ENCODE results near the gene ALDH1L1.

Gene ALDH1L1

DNA sequence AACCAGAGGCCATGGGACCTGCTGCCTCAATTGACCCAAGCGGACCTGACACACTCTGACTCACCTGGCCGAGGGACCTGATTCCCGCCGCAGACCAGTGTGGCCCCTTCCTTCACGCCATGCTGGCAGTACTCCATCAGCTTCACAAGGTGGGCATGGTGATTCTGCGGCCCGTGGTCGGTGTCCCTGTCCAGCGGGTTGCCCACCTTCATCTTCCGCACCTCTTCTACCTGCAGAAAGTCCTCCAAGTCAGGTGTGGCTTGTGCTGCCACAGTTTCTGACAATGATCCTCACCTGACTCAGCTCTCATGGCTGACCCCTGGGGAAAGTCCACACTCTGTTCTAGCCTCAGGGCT lies 70.5 kb downstream of the ALDH1L1 start:
- ChIA-PET POLR2A (no interaction called here), CTCF (no interaction called here)
- H3K4me1 ChIP-seq (ENCODE audit: control extremely low read depth in 1 of 4, control insufficient read depth in 4 of 4, insufficient read depth in 4 of 4, low read length in 3 of 4), result no peaks in the 10 kb centered on the region
- no peaks in the 10 kb centered on the region for H3K27me3 ChIP-seq (replicated peaks in 2 of 5; ENCODE audit: control insufficient read depth in 4 of 5, insufficient read depth in 5 of 5, low read length in 4 of 5)
- H3K36me3 ChIP-seq (ENCODE audit: control insufficient read depth in 4 of 4, insufficient read depth in 4 of 4, low read length in 3 of 4), result no peaks in the 10 kb centered on the region
- no peak for DNase-seq
- no peaks in the 10 kb centered on the region for H3K9me3 ChIP-seq (ENCODE audit: control extremely low read depth in 1 of 5, control insufficient read depth in 4 of 5, insufficient read depth in 2 of 5, low read depth in 1 of 5, low read length in 4 of 5)
- no peak overlapping the region for H3K4me3 ChIP-seq (ENCODE audit: control insufficient read depth in 1 of 7, extremely low read depth in 1 of 7, insufficient read depth in 4 of 7, low read depth in 2 of 7, low read length in 6 of 7)
- 96% methylated on average over 10 of the region's 10 CpGs for WGBS (ENCODE audit: insufficient coverage)
- no peak overlapping the region for H3K27ac ChIP-seq (ENCODE audit: insufficient read depth in 1 of 2, low read depth in 1 of 2, low read length in 2 of 2, poor library complexity in 1 of 2, severe bottlenecking in 2 of 2)

DNA sequence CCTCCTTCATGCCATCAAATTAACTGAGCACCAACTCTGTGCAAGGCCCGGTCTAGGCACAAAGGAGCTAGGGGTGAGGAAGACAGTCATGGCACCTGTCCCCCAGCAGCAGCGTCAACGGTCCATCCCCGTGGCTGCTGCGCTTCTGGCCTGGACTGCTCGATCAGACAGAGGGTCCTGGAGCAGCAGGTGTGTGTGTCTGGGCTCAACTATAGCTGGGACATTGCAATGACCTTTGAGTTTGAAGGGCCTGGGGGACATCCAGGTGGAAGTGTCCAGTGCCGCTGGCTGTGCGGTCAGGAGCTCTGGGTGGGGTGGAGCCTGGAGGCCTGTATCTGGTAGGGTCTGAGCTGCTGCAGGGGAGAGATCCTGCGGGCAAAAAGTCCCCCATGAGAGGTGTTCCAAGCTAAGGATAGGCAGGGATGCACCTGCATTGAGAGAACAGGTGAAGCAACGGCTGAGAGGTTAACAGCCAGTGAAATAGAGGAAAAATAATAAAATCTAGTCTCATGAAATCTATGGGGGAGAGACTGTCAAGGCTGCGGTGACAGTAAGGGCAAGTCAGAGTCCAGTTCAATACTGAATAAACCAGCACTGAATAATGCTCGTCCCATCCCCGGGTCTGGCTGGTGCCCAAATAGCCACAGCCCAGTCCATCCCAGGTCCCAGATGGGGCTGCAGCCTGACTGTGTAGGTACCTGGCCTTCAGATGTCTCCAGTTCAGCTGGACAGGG lies 71.1 kb downstream of the ALDH1L1 start:
- no peaks in the 10 kb centered on the region for H3K27me3 ChIP-seq (replicated peaks in 2 of 5; ENCODE audit: control insufficient read depth in 4 of 5, insufficient read depth in 5 of 5, low read length in 4 of 5)
- no peaks in the 10 kb centered on the region for H3K36me3 ChIP-seq (ENCODE audit: control insufficient read depth in 4 of 4, insufficient read depth in 4 of 4, low read length in 3 of 4)
- no peak overlapping the region for H3K27ac ChIP-seq (ENCODE audit: insufficient read depth in 1 of 2, low read depth in 1 of 2, low read length in 2 of 2, poor library complexity in 1 of 2, severe bottlenecking in 2 of 2)
- H3K4me1 ChIP-seq (ENCODE audit: control extremely low read depth in 1 of 4, control insufficient read depth in 4 of 4, insufficient read depth in 4 of 4, low read length in 3 of 4), result no peaks in the 10 kb centered on the region
- WGBS (ENCODE audit: insufficient coverage), result 96% methylated on average over 13 of the region's 13 CpGs
- ChIA-PET POLR2A (no interaction called here), CTCF (no interaction called here)
- no peaks in the 10 kb centered on the region for H3K9me3 ChIP-seq (ENCODE audit: control extremely low read depth in 1 of 5, control insufficient read depth in 4 of 5, insufficient read depth in 2 of 5, low read depth in 1 of 5, low read length in 4 of 5)
- no peak overlapping the region for H3K4me3 ChIP-seq (ENCODE audit: control insufficient read depth in 1 of 7, extremely low read depth in 1 of 7, insufficient read depth in 4 of 7, low read depth in 2 of 7, low read length in 6 of 7)
- DNase-seq, result no peak

DNA sequence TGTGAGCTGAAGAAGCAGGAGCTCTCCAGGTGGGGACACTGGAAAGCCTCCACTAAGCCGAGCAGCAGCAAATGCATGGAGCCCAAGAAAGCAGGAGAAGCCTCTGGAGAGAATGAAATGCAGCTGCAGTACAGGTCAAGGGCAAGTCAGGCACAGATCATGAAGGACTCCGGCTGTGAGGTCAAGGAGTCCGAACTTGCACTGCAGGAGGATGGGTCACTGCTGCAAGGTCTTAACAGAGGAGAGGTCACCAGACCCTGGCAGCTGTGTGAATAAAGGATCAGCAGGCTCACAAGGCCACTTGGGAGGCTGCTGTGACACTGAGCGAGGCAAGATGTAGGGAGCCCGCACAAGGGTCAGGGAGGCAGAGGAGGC lies 71.7 kb downstream of the ALDH1L1 start:
- ChIA-PET CTCF (interaction anchor here (1.4 kb wide), 1 partner anchor 8 kb away, joined by 3 read pairs; no protein-coding TSS in a partner anchor), POLR2A (no interaction called here)
- WGBS (ENCODE audit: insufficient coverage), result 96% methylated on average over 5 of the region's 5 CpGs
- no peaks in the 10 kb centered on the region for H3K9me3 ChIP-seq (ENCODE audit: control extremely low read depth in 1 of 5, control insufficient read depth in 4 of 5, insufficient read depth in 2 of 5, low read depth in 1 of 5, low read length in 4 of 5)
- no peaks in the 10 kb centered on the region for H3K27me3 ChIP-seq (replicated peaks in 2 of 5; ENCODE audit: control insufficient read depth in 4 of 5, insufficient read depth in 5 of 5, low read length in 4 of 5)
- H3K27ac ChIP-seq (ENCODE audit: insufficient read depth in 1 of 2, low read depth in 1 of 2, low read length in 2 of 2, poor library complexity in 1 of 2, severe bottlenecking in 2 of 2), result no peak overlapping the region
- no peak for DNase-seq
- H3K4me1 ChIP-seq (ENCODE audit: control extremely low read depth in 1 of 4, control insufficient read depth in 4 of 4, insufficient read depth in 4 of 4, low read length in 3 of 4), result no peaks in the 10 kb centered on the region
- H3K4me3 ChIP-seq (ENCODE audit: control insufficient read depth in 1 of 7, extremely low read depth in 1 of 7, insufficient read depth in 4 of 7, low read depth in 2 of 7, low read length in 6 of 7), result no peak overlapping the region
- H3K36me3 ChIP-seq (ENCODE audit: control insufficient read depth in 4 of 4, insufficient read depth in 4 of 4, low read length in 3 of 4), result no peaks in the 10 kb centered on the region

- no peak overlapping the region for H3K4me3 ChIP-seq (ENCODE audit: control insufficient read depth in 1 of 7, extremely low read depth in 1 of 7, insufficient read depth in 4 of 7, low read depth in 2 of 7, low read length in 6 of 7)
- no peaks in the 10 kb centered on the region for H3K36me3 ChIP-seq (ENCODE audit: control insufficient read depth in 4 of 4, insufficient read depth in 4 of 4, low read length in 3 of 4)
- H3K4me1 ChIP-seq (ENCODE audit: control extremely low read depth in 1 of 4, control insufficient read depth in 4 of 4, insufficient read depth in 4 of 4, low read length in 3 of 4), result no peaks in the 10 kb centered on the region
- H3K9me3 ChIP-seq (ENCODE audit: control extremely low read depth in 1 of 5, control insufficient read depth in 4 of 5, insufficient read depth in 2 of 5, low read depth in 1 of 5, low read length in 4 of 5), result no peaks in the 10 kb centered on the region
- ChIA-PET POLR2A (no interaction called here), CTCF (interaction anchor here (1.4 kb wide), 1 partner anchor 9 kb away, joined by 3 read pairs; no protein-coding TSS in a partner anchor)
- 100% methylated on average over 8 of the region's 8 CpGs for WGBS (ENCODE audit: insufficient coverage)
- DNase-seq, result no peak
- no peaks in the 10 kb centered on the region for H3K27me3 ChIP-seq (replicated peaks in 2 of 5; ENCODE audit: control insufficient read depth in 4 of 5, insufficient read depth in 5 of 5, low read length in 4 of 5)
- H3K27ac ChIP-seq (ENCODE audit: insufficient read depth in 1 of 2, low read depth in 1 of 2, low read length in 2 of 2, poor library complexity in 1 of 2, severe bottlenecking in 2 of 2), result no peak overlapping the region
These were observed 72.3 kb downstream of the ALDH1L1 start for GRCh38 chr3:126107957-126108675.

DNA sequence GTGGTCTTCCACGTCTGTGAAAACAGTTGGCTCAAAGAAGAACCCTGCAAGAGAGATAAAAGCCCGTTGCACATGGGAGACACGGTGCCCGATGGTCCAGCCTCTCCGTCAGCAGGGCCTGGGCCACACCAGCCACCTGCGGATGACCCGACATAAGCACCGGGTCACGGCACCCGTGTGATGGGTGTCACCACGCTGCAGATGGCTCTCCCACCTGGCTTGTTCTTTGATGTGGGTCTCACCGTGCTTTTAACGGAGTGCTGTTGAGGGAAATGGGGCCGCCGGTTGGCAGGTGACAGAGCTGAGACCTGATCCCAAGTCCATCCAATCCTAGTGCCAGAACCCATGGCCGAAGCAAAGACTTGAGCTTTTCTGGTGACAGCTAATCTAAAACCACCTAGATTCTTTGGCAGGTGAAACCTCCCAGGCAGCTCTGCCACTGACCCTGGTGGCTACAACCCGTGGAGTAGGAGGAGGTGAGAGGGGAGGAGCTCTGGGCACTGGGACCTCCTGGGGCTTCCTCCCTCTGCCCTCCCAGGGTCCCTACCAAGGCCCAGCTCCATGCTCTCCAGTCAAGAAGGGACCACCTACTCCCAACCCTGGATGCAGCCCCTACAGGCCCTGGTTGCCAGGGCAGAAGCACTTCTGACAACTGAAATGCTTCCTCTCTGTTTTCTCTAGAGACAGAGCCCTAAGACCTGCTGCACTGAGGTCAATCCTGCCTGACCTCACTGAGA lies 73.0 kb downstream of the ALDH1L1 start:
- Histone ChIP-seq H3K9me3 (ENCODE audit: control extremely low read depth in 1 of 5, control insufficient read depth in 4 of 5, insufficient read depth in 2 of 5, low read depth in 1 of 5, low read length in 4 of 5) (no peaks in the 10 kb centered on the region), H3K36me3 (ENCODE audit: control insufficient read depth in 4 of 4, insufficient read depth in 4 of 4, low read length in 3 of 4) (no peaks in the 10 kb centered on the region), H3K4me1 (ENCODE audit: control extremely low read depth in 1 of 4, control insufficient read depth in 4 of 4, insufficient read depth in 4 of 4, low read length in 3 of 4) (no peaks in the 10 kb centered on the region), H3K27me3 (replicated peaks in 2 of 5; ENCODE audit: control insufficient read depth in 4 of 5, insufficient read depth in 5 of 5, low read length in 4 of 5) (no peaks in the 10 kb centered on the region), H3K4me3 (ENCODE audit: control insufficient read depth in 1 of 7, extremely low read depth in 1 of 7, insufficient read depth in 4 of 7, low read depth in 2 of 7, low read length in 6 of 7) (no peak overlapping the region), H3K27ac (ENCODE audit: insufficient read depth in 1 of 2, low read depth in 1 of 2, low read length in 2 of 2, poor library complexity in 1 of 2, severe bottlenecking in 2 of 2) (no peak overlapping the region)
- ChIA-PET CTCF (interaction anchor here (1.4 kb wide), 1 partner anchor 10 kb away, joined by 3 read pairs; no protein-coding TSS in a partner anchor), POLR2A (no interaction called here)
- 98% methylated on average over 13 of the region's 17 CpGs for WGBS (ENCODE audit: insufficient coverage)
- no peak for DNase-seq

DNA sequence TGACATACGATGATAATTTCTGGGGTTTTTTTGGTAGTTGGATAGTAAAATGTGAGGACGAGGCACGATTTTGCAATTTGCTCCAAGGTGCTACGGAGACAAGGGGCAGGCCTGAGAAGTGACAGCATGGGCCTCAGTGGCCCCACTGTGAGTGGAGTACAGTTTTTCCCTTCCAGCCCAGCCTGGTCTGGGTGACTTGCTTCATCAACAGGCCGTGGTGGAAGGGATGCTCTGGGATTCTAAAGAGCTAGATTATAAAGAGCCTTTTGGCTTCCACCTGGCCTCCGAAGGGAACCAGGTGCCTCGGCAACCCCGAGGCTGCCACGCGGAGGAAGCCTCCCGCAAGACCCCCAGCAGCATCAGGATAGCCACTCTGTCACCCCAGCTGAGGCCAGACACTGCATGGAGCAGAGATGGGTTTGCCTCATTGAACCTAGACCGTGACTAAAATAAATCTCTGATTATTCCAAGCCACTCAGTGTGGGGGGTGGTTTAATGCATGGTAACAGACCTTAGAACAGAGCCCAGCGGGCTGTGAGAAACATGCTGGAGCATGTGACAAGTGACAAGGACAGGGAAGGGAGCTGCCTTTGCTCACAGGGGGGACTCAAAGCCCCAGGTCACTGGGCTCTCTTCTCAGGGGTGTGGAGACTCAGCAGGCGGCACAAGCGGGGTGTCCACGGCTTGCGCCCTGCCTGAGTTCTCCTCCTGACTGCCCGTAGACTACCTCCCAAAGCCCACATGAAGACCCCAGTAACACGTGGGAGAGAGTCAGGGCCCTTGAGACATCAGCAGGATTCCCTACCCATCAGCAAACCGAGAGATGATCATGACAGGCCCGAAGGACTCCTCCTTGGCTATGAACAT lies 73.8 kb downstream of the ALDH1L1 start:
- ChIA-PET CTCF (no interaction called here), POLR2A (no interaction called here)
- no peak for DNase-seq
- Histone ChIP-seq H3K27me3 (replicated peaks in 2 of 5; ENCODE audit: control insufficient read depth in 4 of 5, insufficient read depth in 5 of 5, low read length in 4 of 5) (no peaks in the 10 kb centered on the region), H3K4me1 (ENCODE audit: control extremely low read depth in 1 of 4, control insufficient read depth in 4 of 4, insufficient read depth in 4 of 4, low read length in 3 of 4) (no peaks in the 10 kb centered on the region), H3K9me3 (ENCODE audit: control extremely low read depth in 1 of 5, control insufficient read depth in 4 of 5, insufficient read depth in 2 of 5, low read depth in 1 of 5, low read length in 4 of 5) (no peaks in the 10 kb centered on the region), H3K4me3 (ENCODE audit: control insufficient read depth in 1 of 7, extremely low read depth in 1 of 7, insufficient read depth in 4 of 7, low read depth in 2 of 7, low read length in 6 of 7) (no peak overlapping the region), H3K27ac (ENCODE audit: insufficient read depth in 1 of 2, low read depth in 1 of 2, low read length in 2 of 2, poor library complexity in 1 of 2, severe bottlenecking in 2 of 2) (no peak overlapping the region), H3K36me3 (ENCODE audit: control insufficient read depth in 4 of 4, insufficient read depth in 4 of 4, low read length in 3 of 4) (no peaks in the 10 kb centered on the region)
- 97% methylated on average over 20 of the region's 21 CpGs for WGBS (ENCODE audit: insufficient coverage)
